ENCODE data around the gene ARID1B. TPM values are rescaled to one million over a fixed set of nuclear protein-coding genes. Genes with fewer than 3 reads are reported as not detected.

ARID1B gene
- total and polyA plus RNA-seq, 2 donors (not counting 1 experiment from before 2014, with no cell fraction given) = 47.2 to 280 TPM

DNA sequence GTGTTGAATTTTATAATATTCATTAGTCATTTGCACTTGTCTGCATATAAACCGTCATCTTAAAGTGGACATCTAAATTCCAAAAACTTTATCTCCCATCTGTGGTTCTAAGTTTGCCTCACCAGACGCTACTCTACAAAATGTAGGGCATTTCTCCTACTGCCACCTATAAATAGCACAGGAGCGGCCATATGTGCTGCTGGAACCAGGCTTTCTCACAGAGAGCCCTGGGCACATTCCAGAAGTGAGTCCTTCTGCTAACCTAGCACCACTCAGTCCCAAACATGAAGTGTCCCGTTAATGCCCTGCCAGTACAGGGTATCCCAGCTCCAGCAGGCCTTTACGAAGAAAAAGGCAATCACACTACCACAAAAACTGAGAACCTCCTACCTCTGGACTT, 392.5 kb downstream of the ARID1B start:
- no peaks in the 10 kb centered on the region for H3K9me3 Mint-ChIP-seq (ENCODE audit: insufficient read depth)
- ChIA-PET POLR2A (no interaction called here), CTCF (no interaction called here)
- H4K20me1 ChIP-seq (ENCODE audit: control insufficient read depth, insufficient read depth, low read length, poor library complexity, severe bottlenecking) = peaks cover 17% of the 10 kb centered on the region
- no peaks in the 10 kb centered on the region for H3K4me1 ChIP-seq (ENCODE audit: control insufficient read depth in 2 of 2, insufficient read depth in 2 of 2, low read length in 2 of 2)
- no peak overlapping the region for H3K4me2 ChIP-seq (replicated peaks; ENCODE audit: low read depth, low read length, poor library complexity, severe bottlenecking)
- no peak overlapping the region for H3K27ac ChIP-seq (ENCODE audit: low read length in 2 of 2)
- no peak overlapping the region for H3K4me3 ChIP-seq (ENCODE audit: control extremely low read depth in 1 of 5, extremely low read depth in 1 of 5, insufficient read depth in 1 of 5, low read depth in 2 of 5, low read length in 4 of 5)
- no peak for DNase-seq
- intact Hi-C loops (cut with micrococcal nuclease) = no loop called here
- H3K79me2 ChIP-seq (ENCODE audit: control insufficient read depth, insufficient read depth, low read length) = peaks cover 4% of the 10 kb centered on the region
- H3K9ac ChIP-seq (ENCODE audit: low read length) = no peak overlapping the region
- no peaks in the 10 kb centered on the region for H3K27me3 ChIP-seq (replicated peaks in 1 of 4; ENCODE audit: control extremely low read depth in 1 of 4, control insufficient read depth in 3 of 4, insufficient read depth in 4 of 4, low read length in 3 of 4)
- no peak overlapping the region for H3K4me3 Mint-ChIP-seq
- H3K9me3 ChIP-seq (ENCODE audit: control extremely low read depth in 1 of 3, control insufficient read depth in 2 of 3, insufficient read depth in 1 of 3, low read length in 2 of 3) = no peaks in the 10 kb centered on the region
- no peak overlapping the region for H3K27ac Mint-ChIP-seq
- ATAC-seq (ENCODE audit: low read depth) = no peak
- H3K4me1 Mint-ChIP-seq = no peaks in the 10 kb centered on the region
- TF ChIP-seq, protein P1, sequence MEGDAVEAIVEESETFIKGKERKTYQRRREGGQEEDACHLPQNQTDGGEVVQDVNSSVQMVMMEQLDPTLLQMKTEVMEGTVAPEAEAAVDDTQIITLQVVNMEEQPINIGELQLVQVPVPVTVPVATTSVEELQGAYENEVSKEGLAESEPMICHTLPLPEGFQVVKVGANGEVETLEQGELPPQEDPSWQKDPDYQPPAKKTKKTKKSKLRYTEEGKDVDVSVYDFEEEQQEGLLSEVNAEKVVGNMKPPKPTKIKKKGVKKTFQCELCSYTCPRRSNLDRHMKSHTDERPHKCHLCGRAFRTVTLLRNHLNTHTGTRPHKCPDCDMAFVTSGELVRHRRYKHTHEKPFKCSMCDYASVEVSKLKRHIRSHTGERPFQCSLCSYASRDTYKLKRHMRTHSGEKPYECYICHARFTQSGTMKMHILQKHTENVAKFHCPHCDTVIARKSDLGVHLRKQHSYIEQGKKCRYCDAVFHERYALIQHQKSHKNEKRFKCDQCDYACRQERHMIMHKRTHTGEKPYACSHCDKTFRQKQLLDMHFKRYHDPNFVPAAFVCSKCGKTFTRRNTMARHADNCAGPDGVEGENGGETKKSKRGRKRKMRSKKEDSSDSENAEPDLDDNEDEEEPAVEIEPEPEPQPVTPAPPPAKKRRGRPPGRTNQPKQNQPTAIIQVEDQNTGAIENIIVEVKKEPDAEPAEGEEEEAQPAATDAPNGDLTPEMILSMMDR (IDR thresholded peaks at IDR 0.05) = no peak
- no peak for TF ChIP-seq EZH2 (IDR thresholded peaks at IDR 0.05; ENCODE audit: borderline replicate concordance, insufficient read depth, low read depth, low read length, poor library complexity, severe bottlenecking)
- 96% methylated on average over 4 of the region's 5 CpGs for WGBS (ENCODE audit: insufficient coverage)
- H3K36me3 ChIP-seq (replicated peaks in 1 of 2; ENCODE audit: control extremely low read depth in 1 of 2, control insufficient read depth in 1 of 2, extremely low read depth in 1 of 2, insufficient read depth in 2 of 2, low read length in 1 of 2) = peaks cover 0 to 76% of the 10 kb centered on the region in 2 experiments
- no peaks in the 10 kb centered on the region for H3K27me3 Mint-ChIP-seq
- H2AFZ ChIP-seq (ENCODE audit: insufficient read depth, low read depth, low read length, poor library complexity, severe bottlenecking) = no peak overlapping the region

GRCh38 chr6:157170535-157170934, 393.4 kb downstream of the ARID1B start:
- no peak overlapping the region for H3K4me3 Mint-ChIP-seq
- ChIA-PET POLR2A (no interaction called here), CTCF (interaction anchor here (0.7 kb wide), 1 partner anchor 10 kb away, joined by 3 read pairs; no protein-coding TSS in a partner anchor)
- no peaks in the 10 kb centered on the region for H3K4me1 Mint-ChIP-seq
- Histone ChIP-seq H3K4me2 (replicated peaks; ENCODE audit: low read depth, low read length, poor library complexity, severe bottlenecking) (no peak overlapping the region), H3K27ac (ENCODE audit: low read length in 2 of 2) (no peak overlapping the region), H3K36me3 (replicated peaks in 1 of 2; ENCODE audit: control extremely low read depth in 1 of 2, control insufficient read depth in 1 of 2, extremely low read depth in 1 of 2, insufficient read depth in 2 of 2, low read length in 1 of 2) (peaks cover 2 to 75% of the 10 kb centered on the region in 2 experiments), H2AFZ (ENCODE audit: insufficient read depth, low read depth, low read length, poor library complexity, severe bottlenecking) (no peak overlapping the region), H3K27me3 (replicated peaks in 1 of 4; ENCODE audit: control extremely low read depth in 1 of 4, control insufficient read depth in 3 of 4, insufficient read depth in 4 of 4, low read length in 3 of 4) (no peaks in the 10 kb centered on the region), H3K4me1 (ENCODE audit: control insufficient read depth in 2 of 2, insufficient read depth in 2 of 2, low read length in 2 of 2) (no peaks in the 10 kb centered on the region), H3K9ac (ENCODE audit: low read length) (no peak overlapping the region), H3K4me3 (ENCODE audit: control extremely low read depth in 1 of 5, extremely low read depth in 1 of 5, insufficient read depth in 1 of 5, low read depth in 2 of 5, low read length in 4 of 5) (no peak overlapping the region), H3K79me2 (ENCODE audit: control insufficient read depth, insufficient read depth, low read length) (peaks cover 4% of the 10 kb centered on the region), H4K20me1 (ENCODE audit: control insufficient read depth, insufficient read depth, low read length, poor library complexity, severe bottlenecking) (peaks cover 17% of the 10 kb centered on the region), H3K9me3 (ENCODE audit: control extremely low read depth in 1 of 3, control insufficient read depth in 2 of 3, insufficient read depth in 1 of 3, low read length in 2 of 3) (no peaks in the 10 kb centered on the region)
- no peak overlapping the region for H3K27ac Mint-ChIP-seq
- no peaks in the 10 kb centered on the region for H3K27me3 Mint-ChIP-seq
- DNase-seq = no peak
- intact Hi-C loops (cut with micrococcal nuclease) = no loop called here
- TF ChIP-seq, protein P1 (IDR thresholded peaks at IDR 0.05) = no peak
- no peak for TF ChIP-seq EZH2 (IDR thresholded peaks at IDR 0.05; ENCODE audit: borderline replicate concordance, insufficient read depth, low read depth, low read length, poor library complexity, severe bottlenecking)
- 97% methylated on average over 7 of the region's 9 CpGs for WGBS (ENCODE audit: insufficient coverage)
- no peak for ATAC-seq (ENCODE audit: low read depth)
- H3K9me3 Mint-ChIP-seq (ENCODE audit: insufficient read depth) = no peaks in the 10 kb centered on the region
